Neural crest cell (in vitro differentiated cells): ENCODE results near the gene ATM. TPM values are rescaled to one million over a fixed set of nuclear protein-coding genes. Genes with fewer than 3 reads are reported as not detected.

Source experiments
- DNase-seq: peaks from one replicate; pipeline ENCODE4 v3.0.0; 2021; ENCODE audit warnings: low read depth, mixed read lengths, low spot score
- H3K27ac Mint-ChIP-seq: one replicate; pipeline ENCODE4 v1.8.0; 2021; ENCODE audit warnings: mild to moderate bottlenecking, mixed read lengths; ENCODE audit not compliant: unreplicated experiment
- H3K27me3 Mint-ChIP-seq: 2 replicates; pipeline ENCODE4 v1.8.0; 2021; ENCODE audit warnings: low read depth, mild to moderate bottlenecking, mixed read lengths
- H3K36me3 Mint-ChIP-seq: 2 replicates; pipeline ENCODE4 v1.8.0; 2021; ENCODE audit warnings: low read depth, mild to moderate bottlenecking, mixed read lengths
- H3K4me1 Mint-ChIP-seq: 2 replicates; pipeline ENCODE4 v1.8.0; 2021; ENCODE audit warnings: mixed read lengths
- H3K4me3 Mint-ChIP-seq: one replicate; pipeline ENCODE4 v1.8.0; 2021; ENCODE audit warnings: mild to moderate bottlenecking, mixed read lengths
- H3K9me3 Mint-ChIP-seq: 2 replicates; pipeline ENCODE4 v1.8.0; 2021; ENCODE audit warnings: mixed read lengths
- total RNA-seq: library from RNA; stranded (reverse); gene quantifications from 2 replicates; pipeline ENCODE4 v1.2.1, GENCODE V29; 2021
- TF ChIP-seq, protein P1 (sequence below): fragments of 200-600 bp; sonication (generic); conservative IDR thresholded peaks from 2 replicates; pipeline ENCODE4 v1.5.0; 2021; ENCODE audit warnings: antibody characterized with exemption, mild to moderate bottlenecking

Gene ATM
- total RNA-seq, 1 donor from 2014 or later, result 68.5 TPM

- H3K9me3 Mint-ChIP-seq, result no peaks in the 10 kb centered on the region
- H3K4me1 Mint-ChIP-seq, result no peaks in the 10 kb centered on the region
- DNase-seq, result no peak
- H3K27me3 Mint-ChIP-seq, result no peaks in the 10 kb centered on the region
- peaks cover 10% of the 10 kb centered on the region for H3K36me3 Mint-ChIP-seq
- H3K27ac Mint-ChIP-seq, result no peak overlapping the region
- no peak overlapping the region for H3K4me3 Mint-ChIP-seq
- TF ChIP-seq, protein P1, sequence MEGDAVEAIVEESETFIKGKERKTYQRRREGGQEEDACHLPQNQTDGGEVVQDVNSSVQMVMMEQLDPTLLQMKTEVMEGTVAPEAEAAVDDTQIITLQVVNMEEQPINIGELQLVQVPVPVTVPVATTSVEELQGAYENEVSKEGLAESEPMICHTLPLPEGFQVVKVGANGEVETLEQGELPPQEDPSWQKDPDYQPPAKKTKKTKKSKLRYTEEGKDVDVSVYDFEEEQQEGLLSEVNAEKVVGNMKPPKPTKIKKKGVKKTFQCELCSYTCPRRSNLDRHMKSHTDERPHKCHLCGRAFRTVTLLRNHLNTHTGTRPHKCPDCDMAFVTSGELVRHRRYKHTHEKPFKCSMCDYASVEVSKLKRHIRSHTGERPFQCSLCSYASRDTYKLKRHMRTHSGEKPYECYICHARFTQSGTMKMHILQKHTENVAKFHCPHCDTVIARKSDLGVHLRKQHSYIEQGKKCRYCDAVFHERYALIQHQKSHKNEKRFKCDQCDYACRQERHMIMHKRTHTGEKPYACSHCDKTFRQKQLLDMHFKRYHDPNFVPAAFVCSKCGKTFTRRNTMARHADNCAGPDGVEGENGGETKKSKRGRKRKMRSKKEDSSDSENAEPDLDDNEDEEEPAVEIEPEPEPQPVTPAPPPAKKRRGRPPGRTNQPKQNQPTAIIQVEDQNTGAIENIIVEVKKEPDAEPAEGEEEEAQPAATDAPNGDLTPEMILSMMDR, result no peak
Observed at GRCh38 chr11:108213784-108214183, 9.1 kb upstream of the ATM start.

DNA sequence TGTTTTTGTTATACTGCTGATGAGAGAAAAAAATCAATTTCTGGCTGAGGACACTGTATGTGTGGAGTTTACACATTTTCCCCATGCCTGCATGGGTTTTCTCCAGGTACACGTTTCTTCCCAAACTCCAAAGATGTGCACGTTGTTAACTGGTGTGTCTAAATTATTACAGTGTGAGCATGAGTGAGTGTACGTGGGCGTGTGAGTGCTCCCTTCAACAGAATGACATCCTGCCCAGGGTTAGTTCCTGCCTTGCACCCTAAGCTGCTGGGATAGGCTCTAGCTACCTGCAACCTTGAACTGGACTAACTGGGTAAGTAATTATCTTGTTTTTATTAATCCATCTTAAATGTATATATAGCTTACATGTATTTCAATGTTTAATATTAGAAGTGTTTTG, 5.9 kb upstream of the ATM start:
- peaks cover 22% of the 10 kb centered on the region for H3K4me1 Mint-ChIP-seq
- no peak for DNase-seq
- no peaks in the 10 kb centered on the region for H3K36me3 Mint-ChIP-seq
- no peaks in the 10 kb centered on the region for H3K27me3 Mint-ChIP-seq
- H3K4me3 Mint-ChIP-seq, result no peak overlapping the region
- H3K9me3 Mint-ChIP-seq, result no peaks in the 10 kb centered on the region
- TF ChIP-seq, protein P1, result no peak
- H3K27ac Mint-ChIP-seq, result no peak overlapping the region

DNA sequence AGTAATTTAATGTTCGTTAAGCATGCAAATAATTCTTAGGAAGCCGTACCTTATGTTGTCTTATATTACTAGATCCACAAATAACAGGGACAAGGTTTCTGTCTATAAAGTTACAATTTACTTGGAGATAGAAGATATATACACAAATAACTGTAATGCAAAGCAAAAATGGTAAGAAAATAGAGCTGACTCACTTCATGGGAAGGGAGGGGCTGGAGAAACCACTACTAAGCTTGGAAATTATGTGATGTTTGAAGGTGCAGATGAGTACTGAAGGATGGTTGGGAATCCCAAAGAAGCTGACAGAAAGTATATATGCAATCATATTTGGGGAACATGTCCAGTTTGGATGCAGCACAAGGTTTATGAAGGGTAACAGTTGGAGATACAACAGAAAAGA, 4.4 kb upstream of the ATM start:
- H3K4me3 Mint-ChIP-seq, result peak overlapping the region; percentile 26
- H3K36me3 Mint-ChIP-seq, result no peaks in the 10 kb centered on the region
- no peak overlapping the region for H3K27ac Mint-ChIP-seq
- no peak for DNase-seq
- H3K4me1 Mint-ChIP-seq, result peaks cover 22% of the 10 kb centered on the region
- H3K27me3 Mint-ChIP-seq, result no peaks in the 10 kb centered on the region
- TF ChIP-seq, protein P1, result no peak
- H3K9me3 Mint-ChIP-seq, result no peaks in the 10 kb centered on the region

- no peaks in the 10 kb centered on the region for H3K9me3 Mint-ChIP-seq
- H3K4me1 Mint-ChIP-seq, result peaks cover 22% of the 10 kb centered on the region
- H3K4me3 Mint-ChIP-seq, result no peak overlapping the region
- no peak for DNase-seq
- no peaks in the 10 kb centered on the region for H3K36me3 Mint-ChIP-seq
- TF ChIP-seq, protein P1, result no peak
- H3K27me3 Mint-ChIP-seq, result no peaks in the 10 kb centered on the region
- H3K27ac Mint-ChIP-seq, result no peak overlapping the region
Observed at GRCh38 chr11:108218912-108219783, 3.7 kb upstream of the ATM start.

DNA sequence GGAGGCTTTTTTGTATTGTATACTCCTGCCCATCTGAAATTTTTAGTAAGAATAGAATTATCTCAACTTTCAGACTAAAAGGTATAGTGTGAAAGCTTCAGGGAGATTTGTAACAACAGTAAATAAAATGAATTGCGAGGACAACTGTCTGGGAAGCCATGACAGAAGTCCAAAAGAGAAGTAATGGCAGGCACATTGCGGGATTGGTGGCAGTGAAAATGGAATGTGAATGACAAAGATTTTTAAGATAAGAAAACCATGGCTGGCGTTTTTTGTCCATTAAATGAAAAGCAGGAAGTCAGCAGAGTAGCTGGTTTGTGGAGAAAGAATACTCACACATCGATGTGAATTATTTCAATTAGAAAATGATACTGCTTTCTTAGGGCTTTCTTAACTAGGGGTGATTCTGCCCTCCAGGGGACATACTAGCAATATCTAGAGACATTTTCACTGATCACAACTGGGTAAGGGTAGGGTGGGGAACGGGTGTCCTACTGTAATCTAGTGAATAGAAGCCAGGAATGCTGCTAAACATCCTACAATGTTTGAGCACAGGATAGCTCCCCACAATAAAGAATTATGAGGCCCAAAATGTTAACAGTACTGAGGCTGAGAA, 2.0 kb upstream of the ATM start:
- no peak overlapping the region for H3K4me3 Mint-ChIP-seq
- H3K27ac Mint-ChIP-seq, result no peak overlapping the region
- no peaks in the 10 kb centered on the region for H3K27me3 Mint-ChIP-seq
- no peaks in the 10 kb centered on the region for H3K9me3 Mint-ChIP-seq
- TF ChIP-seq, protein P1, result no peak
- peaks cover 22% of the 10 kb centered on the region for H3K4me1 Mint-ChIP-seq
- H3K36me3 Mint-ChIP-seq, result no peaks in the 10 kb centered on the region
- no peak for DNase-seq
